ENCODE results near the gene MRPL52. TPM values are rescaled to one million over a fixed set of nuclear protein-coding genes. Genes with fewer than 3 reads are reported as not detected.

Gene MRPL52
- total and polyA plus RNA-seq, 2 of the 13 experiments (the other 11 are each of a cell fraction or from before 2014, with no cell fraction given): 118 to 329 TPM

DNA sequence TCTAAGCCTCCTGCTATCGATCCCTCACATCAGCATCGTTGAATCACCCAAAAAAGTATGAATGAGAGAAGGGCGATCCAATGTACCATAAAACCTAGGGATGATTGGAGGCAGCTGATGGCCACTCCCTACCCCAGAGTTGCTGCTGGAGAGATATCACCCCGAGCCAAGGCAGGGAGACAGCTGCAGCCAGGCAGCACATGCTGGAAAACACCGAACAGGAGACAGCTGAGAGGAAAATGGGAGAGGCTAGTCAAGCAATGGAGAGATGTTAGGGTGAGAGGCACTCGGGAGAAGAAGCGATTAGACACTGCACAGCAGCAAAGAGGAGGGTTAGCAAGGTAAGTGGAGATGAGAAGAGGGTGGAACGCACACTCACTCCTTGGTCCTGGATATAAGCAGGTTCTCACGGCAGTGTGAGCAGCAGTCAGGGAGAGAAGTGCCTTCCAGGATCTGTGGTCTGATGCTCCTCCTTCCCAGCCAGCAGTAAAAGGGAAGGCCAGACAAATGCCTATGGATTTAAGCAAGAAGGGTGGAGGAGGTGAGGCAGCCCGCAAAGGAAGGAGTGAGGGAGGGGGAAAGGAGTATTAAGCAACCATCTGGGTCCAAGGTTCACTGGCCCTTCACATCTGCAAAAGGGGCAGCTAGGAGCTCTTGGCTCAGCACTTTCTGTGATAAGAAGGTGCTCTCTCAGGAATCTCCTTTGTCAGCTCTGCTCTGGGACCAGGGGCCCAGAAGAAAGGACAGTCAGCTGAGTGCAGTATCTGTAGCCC is 14.6 kb upstream of the MRPL52 start, which contains the start of gene SLC7A7 (continued):
- TF ChIP-seq, protein P1, sequence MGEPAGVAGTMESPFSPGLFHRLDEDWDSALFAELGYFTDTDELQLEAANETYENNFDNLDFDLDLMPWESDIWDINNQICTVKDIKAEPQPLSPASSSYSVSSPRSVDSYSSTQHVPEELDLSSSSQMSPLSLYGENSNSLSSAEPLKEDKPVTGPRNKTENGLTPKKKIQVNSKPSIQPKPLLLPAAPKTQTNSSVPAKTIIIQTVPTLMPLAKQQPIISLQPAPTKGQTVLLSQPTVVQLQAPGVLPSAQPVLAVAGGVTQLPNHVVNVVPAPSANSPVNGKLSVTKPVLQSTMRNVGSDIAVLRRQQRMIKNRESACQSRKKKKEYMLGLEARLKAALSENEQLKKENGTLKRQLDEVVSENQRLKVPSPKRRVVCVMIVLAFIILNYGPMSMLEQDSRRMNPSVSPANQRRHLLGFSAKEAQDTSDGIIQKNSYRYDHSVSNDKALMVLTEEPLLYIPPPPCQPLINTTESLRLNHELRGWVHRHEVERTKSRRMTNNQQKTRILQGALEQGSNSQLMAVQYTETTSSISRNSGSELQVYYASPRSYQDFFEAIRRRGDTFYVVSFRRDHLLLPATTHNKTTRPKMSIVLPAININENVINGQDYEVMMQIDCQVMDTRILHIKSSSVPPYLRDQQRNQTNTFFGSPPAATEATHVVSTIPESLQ (CRISPR knock-in tag; conservative IDR thresholded peaks at IDR 0.05): no peak
- TF ChIP-seq ZNF549 (CRISPR knock-in tag; IDR thresholded peaks at IDR 0.05) (no peak), ZNF615 (CRISPR knock-in tag; IDR thresholded peaks at IDR 0.05; ENCODE audit: borderline replicate concordance) (no peak), EEA1 (CRISPR knock-in tag; IDR thresholded peaks at IDR 0.05; ENCODE audit: borderline replicate concordance) (no peak), NR2F2 (IDR thresholded peaks at IDR 0.05; ENCODE audit: borderline replicate concordance, low read depth) (no peak), MATR3 (CRISPR knock-in tag; IDR thresholded peaks at IDR 0.05) (no peak), ZSCAN31 (CRISPR knock-in tag; IDR thresholded peaks at IDR 0.05; ENCODE audit: low read depth) (no peak), MEF2D (CRISPR knock-in tag; IDR thresholded peaks at IDR 0.05) (no peak), ZNF547 (CRISPR knock-in tag; IDR thresholded peaks at IDR 0.05) (no peak), ZNF17 (CRISPR knock-in tag; IDR thresholded peaks at IDR 0.05) (no peak), ZNF44 (CRISPR knock-in tag; IDR thresholded peaks at IDR 0.05) (no peak), ZNF777 (CRISPR knock-in tag; IDR thresholded peaks at IDR 0.05) (no peak), ZNF232 (CRISPR knock-in tag; IDR thresholded peaks at IDR 0.05; ENCODE audit: borderline replicate concordance) (peak; percentile 27; the same call in 1 of the 2 replicates), ZNF629 (CRISPR knock-in tag; conservative IDR thresholded peaks at IDR 0.05) (peak; percentile 98), ZNF318 (CRISPR knock-in tag; IDR thresholded peaks at IDR 0.05) (0 out of 2 replicates have a peak, but pooled peaks have one; percentile 81), PHF21A (CRISPR knock-in tag; IDR thresholded peaks at IDR 0.05) (no peak; the same call in 1 of the 2 replicates), ZNF672 (CRISPR knock-in tag; IDR thresholded peaks at IDR 0.05) (no peak), HMGA1 (CRISPR knock-in tag; conservative IDR thresholded peaks at IDR 0.05) (no peak), SMYD3 (CRISPR knock-in tag; IDR thresholded peaks at IDR 0.05) (no peak)
- TF ChIP-seq, protein P2, sequence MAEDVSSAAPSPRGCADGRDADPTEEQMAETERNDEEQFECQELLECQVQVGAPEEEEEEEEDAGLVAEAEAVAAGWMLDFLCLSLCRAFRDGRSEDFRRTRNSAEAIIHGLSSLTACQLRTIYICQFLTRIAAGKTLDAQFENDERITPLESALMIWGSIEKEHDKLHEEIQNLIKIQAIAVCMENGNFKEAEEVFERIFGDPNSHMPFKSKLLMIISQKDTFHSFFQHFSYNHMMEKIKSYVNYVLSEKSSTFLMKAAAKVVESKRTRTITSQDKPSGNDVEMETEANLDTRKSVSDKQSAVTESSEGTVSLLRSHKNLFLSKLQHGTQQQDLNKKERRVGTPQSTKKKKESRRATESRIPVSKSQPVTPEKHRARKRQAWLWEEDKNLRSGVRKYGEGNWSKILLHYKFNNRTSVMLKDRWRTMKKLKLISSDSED (CRISPR knock-in tag; IDR thresholded peaks at IDR 0.05): no peak

Data from HepG2 (cell line).